ENCODE measurements around the gene PTOV1.

- no peak for TF ChIP-seq CTCF (IDR thresholded peaks at IDR 0.05; ENCODE audit: low read depth, low read length, missing input control)
- TF ChIP-seq ZBTB33 (IDR thresholded peaks at IDR 0.05): no peak
- no peak for TF ChIP-seq ATF3 (IDR thresholded peaks at IDR 0.05)
- no peak for TF ChIP-seq YY1 (IDR thresholded peaks at IDR 0.05)
- no peak for TF ChIP-seq RAD21 (IDR thresholded peaks at IDR 0.05)
- TF ChIP-seq SP1 (IDR thresholded peaks at IDR 0.05): no peak
- no peak for TF ChIP-seq GABPA (IDR thresholded peaks at IDR 0.05 in 1 of 2, conservative IDR thresholded peaks at IDR 0.05 in 1 of 2)
- TF ChIP-seq TAF1 (conservative IDR thresholded peaks at IDR 0.05): no peak
- no peak for TF ChIP-seq MAX (IDR thresholded peaks at IDR 0.05)
- TF ChIP-seq JUND (IDR thresholded peaks at IDR 0.05): no peak
These were observed 21.5 kb downstream of the PTOV1 start for GRCh38 chr19:49872245-49873128.
